GM21515 (cell line): Measurements from ENCODE around the gene PPP4R3B.

ENCODE experiments used
- ATAC-seq: cut with Tn5 transposase; IDR thresholded peaks from one replicate; pipeline ENCODE4 v1.9.1; 2021; ENCODE audit not compliant: unreplicated experiment

The PPP4R3B gene

DNA sequence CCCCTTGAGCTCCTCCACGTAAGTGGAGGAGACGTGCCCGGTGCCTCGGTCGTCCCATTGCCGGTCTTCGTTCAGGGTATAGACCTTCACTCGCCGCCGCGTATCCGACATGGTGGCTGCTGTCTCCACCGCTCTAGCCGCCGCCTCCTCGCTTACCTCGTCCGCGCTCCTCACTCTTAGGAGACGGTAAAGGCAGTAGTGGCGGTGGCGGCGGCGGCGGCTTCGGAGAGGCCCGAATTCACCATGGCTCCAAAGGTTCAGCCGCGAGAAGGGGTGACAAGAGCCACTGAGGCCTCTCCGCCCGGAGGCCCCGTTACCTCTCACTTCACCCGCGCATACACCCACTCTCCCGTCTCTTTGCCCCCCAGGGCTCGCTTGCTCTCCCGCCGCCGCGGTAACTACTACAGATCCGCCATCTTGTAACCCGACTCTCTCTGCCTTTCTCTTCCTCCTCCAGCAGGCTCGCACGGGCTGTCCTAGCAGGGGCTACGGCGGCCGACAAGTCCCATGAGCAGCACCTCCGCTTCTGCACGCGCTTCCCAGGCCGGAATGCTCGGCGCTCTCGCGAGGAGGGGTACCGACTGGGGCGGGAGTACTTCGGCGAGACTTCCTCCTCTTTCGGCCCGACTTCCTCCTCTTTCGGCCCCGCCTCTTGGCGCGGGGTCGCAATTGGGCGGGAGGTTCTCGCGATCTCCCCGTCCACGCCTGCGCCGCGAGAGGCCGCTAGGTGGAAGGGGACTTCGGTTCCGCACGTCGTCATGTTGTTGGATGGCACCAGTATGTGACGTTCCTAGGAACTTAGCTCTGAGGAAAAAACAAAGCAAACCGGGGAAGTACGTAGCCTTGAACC lies at the start of gene PPP4R3B:
TSS of gene PPP4R3B (minus strand) at position 448 of the 850 bp plus-strand sequence. CDS start at position 111, 337 bp downstream.
- peak; percentile 84 for ATAC-seq

- ATAC-seq = no peak
These were observed 35.8 kb upstream of the PPP4R3B start for GRCh38 chr2:55653255-55653654.

- no peak for ATAC-seq
These were observed 31.8 kb upstream of the PPP4R3B start for GRCh38 chr2:55649211-55649610.

DNA sequence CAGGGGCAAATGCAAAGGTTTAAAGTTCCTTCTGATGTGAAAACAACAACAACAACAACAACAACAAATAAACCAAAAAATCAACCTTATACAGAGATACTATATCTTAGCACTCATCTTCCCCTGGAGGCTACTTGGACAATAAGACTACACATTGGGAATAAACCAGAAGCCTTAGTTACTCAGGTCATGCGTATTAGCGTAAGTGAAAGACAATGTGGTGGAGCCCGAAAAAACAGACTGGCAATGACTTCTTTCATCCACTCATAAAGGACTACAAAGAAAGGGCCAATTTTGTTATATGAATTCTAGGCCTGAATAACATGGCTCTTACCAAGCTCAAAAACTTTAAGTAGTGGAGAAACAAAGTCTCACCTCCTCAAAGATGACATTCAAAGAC lies 19.4 kb upstream of the PPP4R3B start:
- no peak for ATAC-seq

GRCh38 chr2:55628931-55629330 lies 11.5 kb upstream of the PPP4R3B start:
- no peak for ATAC-seq

DNA sequence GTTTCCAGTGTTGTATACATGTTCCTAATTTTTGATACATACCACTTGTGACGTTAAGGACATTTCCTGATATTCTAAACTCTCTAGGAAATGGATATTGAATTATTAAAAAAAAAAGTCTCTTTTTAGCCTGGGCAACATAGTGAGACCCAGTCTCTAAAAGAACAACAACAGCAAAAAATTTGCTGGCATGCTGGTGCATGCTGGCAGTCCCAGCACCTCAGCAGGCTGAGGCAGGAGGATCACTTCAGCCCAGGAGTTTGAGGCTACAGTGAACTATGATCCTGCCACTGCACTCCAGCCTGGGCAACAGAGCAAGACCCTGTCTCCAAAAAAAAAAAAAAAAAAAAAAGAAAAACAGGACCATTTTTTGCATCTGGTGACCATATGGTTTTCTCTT lies 10.5 kb upstream of the PPP4R3B start:
- ATAC-seq = no peak

DNA sequence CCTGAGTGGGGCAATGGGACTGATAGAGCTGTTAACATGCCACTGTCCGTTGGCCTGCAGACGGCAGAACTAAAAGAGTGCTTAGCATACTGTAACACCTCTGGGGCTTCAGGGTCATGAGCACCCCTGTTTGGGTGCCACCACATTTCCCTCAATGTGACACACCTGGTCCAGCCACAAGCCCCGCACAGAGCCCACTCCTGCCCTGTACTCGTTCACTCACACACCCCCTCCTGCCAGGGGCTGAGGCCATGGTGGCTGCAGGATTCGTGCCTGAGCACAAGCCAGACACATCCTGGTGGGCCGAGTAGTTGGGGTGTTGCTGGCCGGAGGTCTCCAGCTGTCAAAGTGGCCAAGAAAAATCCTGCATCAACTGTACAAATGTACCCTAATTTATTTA lies 4.4 kb upstream of the PPP4R3B start:
- ATAC-seq = no peak

DNA sequence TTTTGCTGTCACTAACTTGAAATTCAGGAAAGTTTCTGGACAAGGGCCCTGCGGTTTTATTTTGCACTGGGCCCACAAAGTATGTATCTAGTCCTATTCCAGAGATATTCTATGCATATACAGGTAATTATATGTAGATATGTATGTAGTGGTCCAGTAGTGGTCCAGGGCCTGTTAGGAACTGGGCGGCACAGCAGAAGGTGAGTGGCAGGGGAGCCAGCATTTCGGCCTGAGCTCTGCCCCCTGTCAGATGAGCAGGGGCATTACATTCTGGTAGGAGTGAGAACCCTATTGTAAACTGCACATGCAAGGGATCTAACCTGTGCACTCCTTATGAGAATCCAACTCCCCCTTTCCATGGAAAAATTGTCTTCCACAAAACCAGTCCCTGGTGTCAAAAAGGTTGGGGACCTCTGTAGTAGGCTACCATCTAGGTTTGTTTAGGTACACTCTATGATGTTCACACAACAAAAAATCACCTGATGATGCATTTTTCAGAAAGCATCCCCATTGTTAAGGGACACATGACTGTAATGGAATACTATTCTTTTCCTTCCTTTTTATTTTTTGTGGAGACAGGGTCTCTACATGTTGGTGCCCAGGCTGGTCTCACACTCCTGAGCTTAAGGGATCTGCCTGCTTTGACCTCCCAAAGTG lies 2.8 kb upstream of the PPP4R3B start:
- no peak for ATAC-seq

GRCh38 chr2:55618275-55619055 lies 1.0 kb upstream of the PPP4R3B start:
- peak; percentile 32 for ATAC-seq

- no peak for ATAC-seq
These were observed 528 bp upstream of the PPP4R3B start for GRCh38 chr2:55618025-55618274.

- ATAC-seq = peak; percentile 10
These were observed 759 bp downstream of the PPP4R3B start for GRCh38 chr2:55616551-55617174.

DNA sequence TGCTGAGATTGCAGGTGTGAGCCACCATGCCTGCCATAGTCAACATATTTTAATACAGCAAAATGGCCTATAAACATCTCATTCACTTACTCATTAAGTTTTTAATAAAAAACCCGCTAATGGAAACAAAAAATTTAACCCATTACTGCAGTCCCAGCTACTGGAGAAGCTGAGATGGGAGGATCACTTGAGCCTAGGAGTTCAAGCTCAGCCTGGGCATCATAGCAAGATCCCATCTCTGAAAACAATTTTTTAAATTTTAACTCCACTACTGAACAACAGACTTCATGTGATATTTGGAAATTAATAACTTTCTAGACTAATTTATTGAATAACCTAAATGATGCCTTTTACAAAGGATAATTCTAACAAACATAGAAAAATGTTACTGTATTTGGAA lies 5.4 kb downstream of the PPP4R3B start:
- no peak for ATAC-seq

DNA sequence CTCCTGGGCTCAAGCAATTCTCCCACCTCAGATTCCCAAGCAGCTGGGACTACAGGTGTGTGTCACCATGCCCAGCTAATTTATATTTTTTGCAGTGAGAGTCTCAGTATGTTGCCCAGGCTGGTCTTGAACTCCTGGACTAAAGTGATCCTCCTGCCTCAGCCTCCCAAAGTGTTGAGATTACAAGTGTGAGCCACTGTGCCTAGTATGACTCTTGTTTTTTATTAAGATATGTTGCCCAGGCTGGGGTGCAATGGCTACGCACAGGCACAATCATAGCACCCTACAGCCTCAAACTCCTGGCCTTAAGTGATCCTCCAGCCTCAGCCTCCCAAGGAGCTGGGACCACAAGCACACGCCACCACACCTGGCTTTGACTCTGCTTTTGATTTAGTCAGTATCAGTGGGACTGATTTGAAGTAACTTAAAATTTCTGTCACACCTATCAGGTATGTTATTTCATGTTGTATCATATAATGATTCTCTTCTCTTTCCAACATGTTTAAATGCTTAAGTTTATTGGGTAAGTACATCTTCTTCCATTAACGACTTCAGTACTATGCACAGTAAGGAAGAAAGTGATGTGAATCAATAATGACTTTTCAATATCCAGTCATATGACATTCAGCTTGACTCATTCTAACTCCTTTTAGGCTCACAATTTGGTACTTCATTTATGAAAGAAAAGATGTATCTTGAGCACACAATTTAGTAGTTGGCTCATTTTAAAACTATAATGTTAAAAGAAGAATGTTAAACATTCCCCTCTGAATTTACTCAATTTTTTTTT lies 6.3 kb downstream of the PPP4R3B start:
- ATAC-seq = no peak

GRCh38 chr2:55609938-55610578 lies 7.4 kb downstream of the PPP4R3B start:
- ATAC-seq = no peak

DNA sequence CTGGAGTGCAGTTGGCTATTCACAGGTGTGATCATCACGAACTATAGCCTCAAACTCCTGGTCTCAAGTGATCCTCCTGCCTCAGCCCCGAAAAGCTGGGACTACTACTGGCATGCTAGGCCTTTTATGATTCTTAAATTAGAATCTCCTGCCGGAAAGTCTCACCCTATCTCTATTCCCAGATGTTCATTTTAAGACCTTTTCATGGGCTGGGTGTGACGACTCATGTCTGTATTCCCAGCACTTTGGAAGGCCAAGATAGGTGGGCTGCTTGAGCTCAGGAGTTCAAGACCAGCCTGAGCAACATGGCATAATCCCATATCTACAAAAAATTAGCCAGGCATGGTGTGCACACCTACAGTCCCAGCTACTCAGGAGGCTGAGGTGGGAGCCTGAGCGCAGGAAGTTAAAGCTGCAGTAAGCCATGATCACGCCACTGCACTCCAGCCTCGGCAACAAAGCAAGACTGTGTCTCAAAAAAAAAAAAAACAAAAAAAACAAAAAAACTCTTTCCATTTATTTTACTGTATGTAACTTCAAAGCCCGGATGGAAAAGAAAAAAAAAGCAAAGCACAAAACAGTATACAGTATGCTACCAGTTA lies 8.1 kb downstream of the PPP4R3B start:
- no peak for ATAC-seq

DNA sequence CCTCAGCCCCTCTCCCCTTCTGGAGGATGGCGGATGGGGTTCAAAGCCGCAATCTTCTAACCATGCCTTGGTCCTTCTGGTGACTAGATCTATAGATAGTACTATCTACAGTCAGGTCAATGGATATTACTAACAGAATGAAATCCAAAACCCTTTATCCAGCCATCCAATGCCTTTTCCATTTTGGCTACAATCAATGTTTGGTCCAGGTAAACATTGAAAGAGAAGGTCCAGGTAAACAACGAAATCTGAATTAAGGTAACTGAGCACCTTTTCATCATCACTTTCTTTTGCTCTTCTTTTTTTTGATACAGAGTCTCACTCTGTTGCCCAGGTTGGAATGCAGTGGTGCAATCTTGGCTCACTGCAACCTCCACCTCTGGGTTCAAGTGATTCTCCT lies 9.7 kb downstream of the PPP4R3B start:
- ATAC-seq = no peak

DNA sequence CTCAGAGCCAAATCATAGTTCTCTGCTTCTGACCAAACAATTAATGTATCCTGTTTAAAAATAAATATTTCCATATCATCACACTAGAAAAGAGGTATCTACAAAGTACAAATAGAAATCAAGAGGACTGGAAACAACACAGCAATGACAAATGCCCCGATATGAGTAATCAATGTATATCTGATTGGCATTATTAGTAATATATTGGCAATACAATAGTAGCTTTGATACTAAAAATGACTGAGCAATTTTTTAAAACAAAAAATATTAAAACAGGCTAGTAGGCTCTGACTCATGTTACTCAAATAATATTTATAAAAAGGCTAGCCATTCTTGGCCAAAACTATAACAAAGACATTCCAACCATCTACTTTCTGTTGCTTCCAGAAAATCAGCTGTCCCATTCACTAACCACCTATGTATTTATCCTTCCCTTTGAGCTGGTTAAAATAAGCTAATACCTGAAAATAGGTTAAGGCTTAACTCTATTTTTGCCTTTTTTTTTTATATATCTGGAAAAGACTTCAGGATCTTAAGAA lies 13.3 kb downstream of the PPP4R3B start:
- no peak for ATAC-seq

DNA sequence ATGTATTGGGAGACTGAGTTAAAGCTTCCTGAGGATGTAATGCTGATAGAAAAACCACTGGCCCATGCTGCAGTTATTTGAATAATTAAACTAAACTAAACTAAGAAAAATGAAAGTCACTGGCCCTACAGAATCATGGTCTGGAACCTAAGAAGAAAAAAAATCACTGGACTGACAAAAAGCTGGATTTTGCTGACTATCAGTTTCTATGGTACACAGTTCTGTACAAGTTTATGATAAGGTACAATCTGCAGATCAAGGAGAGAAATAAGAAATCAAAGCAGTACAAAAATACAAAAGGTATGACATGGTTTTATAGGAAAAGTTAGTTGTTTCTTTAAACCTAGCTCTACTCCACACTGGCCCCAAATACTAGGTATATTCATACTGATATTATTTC lies 15.6 kb downstream of the PPP4R3B start:
- ATAC-seq = no peak

- no peak for ATAC-seq
These were observed 19.2 kb downstream of the PPP4R3B start for GRCh38 chr2:55598056-55598795.
